Measurements from ENCODE around the gene NUFIP2.
"Not testable (repeated sequence)": the region's sequence is repeated elsewhere in the genome, so short reads cannot be mapped to it uniquely, and the experiment has no call there.

The NUFIP2 gene

DNA sequence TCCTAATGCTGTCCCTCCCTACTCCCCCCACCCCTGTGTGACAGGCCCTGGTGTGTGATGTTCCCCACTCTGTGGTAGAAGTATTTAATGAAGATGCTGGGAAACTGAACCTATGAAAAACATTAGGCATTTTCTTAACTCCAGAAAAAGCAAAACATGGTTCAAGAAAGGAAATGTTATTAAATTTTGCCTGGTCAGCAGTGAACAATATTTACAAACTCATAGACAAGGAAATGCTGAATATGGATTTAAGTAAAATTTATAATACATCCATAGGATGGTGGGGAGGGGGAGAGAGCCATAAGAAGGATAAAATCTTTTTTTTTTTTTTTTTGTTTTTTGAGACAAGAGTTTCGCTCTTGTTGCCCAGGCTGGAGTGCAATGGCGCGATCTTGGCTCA lies 58.0 kb downstream of the NUFIP2 start:
- DNase-seq: no peak

- DNase-seq: not testable (repeated sequence)
Observed at GRCh38 chr17:29234972-29235371, 59.0 kb downstream of the NUFIP2 start.

DNA sequence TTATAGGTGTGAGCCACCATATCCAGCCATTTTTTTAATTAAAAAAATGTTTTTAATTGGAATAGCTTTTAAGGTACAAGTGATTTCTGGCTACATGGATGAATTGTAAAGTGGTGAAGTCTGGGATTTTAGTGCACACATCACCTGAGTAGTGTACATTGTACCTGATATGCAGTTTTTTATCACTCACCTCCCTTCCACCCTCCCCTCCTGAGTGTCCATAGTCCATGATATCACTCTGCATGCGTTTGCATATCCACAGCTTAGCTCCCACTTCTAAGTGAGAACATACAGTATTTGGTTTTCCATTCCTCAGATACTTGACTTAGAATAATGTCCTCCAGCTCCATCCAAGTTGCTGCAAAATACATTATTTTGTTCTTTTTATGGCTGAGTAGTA lies 60.6 kb downstream of the NUFIP2 start:
- no peak for DNase-seq

DNA sequence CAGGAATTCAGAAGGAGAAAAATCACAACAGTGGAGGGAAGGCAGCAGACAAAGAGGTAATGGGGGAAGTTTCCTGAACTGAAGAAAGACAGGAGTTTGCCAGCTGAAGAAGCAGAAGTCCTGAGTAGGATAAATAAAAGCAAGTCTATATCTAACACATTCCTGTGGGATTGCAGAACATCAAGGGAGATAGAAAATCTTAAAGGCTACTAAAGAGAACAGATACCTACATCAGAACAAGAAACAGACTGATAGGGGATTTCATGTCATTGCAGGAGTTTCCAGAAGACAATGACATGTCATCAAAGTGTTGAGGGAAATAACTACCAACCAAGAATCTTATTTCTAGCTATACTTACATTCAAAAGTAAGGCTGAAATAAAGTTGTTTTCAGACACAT lies 68.6 kb downstream of the NUFIP2 start:
- no peak for DNase-seq

- DNase-seq: not testable (repeated sequence)
Observed at GRCh38 chr17:29221338-29221737, 72.6 kb downstream of the NUFIP2 start.

DNA sequence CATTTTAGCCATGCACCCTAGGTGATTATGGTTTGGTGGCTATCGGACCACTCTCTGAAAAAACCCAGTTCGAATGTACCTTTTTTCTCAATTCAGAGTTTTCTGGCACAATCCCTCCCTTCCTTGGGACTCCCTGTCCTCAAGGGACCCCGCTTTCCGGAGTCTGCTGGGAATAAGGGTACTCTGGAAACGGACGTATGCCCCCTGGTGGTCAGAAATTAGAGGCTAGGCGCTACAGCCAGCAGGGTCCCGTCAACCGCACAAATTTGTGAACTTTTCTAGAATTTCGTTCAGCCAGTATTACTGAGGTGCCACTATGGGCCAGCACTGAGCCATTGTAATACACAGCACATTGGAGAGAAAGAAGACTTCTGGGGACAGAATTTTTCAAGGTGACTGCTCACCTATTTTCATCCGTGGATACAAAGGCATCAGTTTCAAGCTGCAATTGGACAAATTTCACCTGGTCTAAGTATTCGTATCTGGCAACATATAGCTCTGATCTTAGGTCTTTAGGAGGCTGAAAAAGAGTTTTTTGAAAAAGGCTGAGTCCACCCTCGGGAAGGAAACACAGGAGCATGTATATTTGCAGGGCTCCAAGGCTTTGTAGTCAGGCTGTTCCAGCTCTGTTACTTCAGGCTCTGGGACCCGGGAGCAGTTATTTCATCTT lies 74.4 kb downstream of the NUFIP2 start:
- no peak for DNase-seq

- no peak for DNase-seq
Observed at GRCh38 chr17:29216856-29217255, 77.1 kb downstream of the NUFIP2 start.

- DNase-seq: no peak
Observed at GRCh38 chr17:29216181-29216580, 77.8 kb downstream of the NUFIP2 start.

GRCh38 chr17:29215717-29216116 lies 78.2 kb downstream of the NUFIP2 start:
- DNase-seq: no peak

- no peak for DNase-seq
Observed at GRCh38 chr17:29215174-29215573, 78.8 kb downstream of the NUFIP2 start.

- no peak for DNase-seq
Observed at GRCh38 chr17:29214215-29215146, 79.5 kb downstream of the NUFIP2 start.

- no peak for DNase-seq
Observed at GRCh38 chr17:29212681-29213121, 81.2 kb downstream of the NUFIP2 start.

GRCh38 chr17:29212094-29212631 lies 81.8 kb downstream of the NUFIP2 start:
- DNase-seq: no peak

GRCh38 chr17:29210879-29211278 lies 83.1 kb downstream of the NUFIP2 start:
- no peak for DNase-seq

- DNase-seq: no peak
Observed at GRCh38 chr17:29209073-29209472, 84.9 kb downstream of the NUFIP2 start.

DNA sequence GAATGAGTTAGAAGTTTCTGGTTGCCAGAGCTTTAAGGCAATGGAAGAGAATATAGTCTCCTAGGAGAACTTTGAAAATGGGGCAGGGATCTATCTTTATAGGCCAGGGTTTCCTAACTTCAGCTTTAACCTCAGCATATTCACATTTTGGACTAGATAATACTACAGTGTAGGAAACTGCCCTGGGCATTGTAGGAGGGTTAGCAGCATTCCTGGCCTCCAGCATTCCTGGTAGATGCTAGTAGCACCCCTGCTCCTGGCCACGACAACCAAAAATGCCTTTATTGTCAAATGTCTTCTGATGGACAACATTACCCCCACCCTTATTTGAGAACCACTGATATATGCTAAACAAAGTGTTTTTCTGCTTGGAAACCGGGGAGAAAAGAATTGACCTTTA lies 86.0 kb downstream of the NUFIP2 start:
- no peak for DNase-seq

Data from NCI-H2081 treated with DMSO at 0.1 percent for 48 hours (cell line).